Upper lobe of left lung (tissue), 6 donors: Measurements from ENCODE around the gene PKN2. TPM values are rescaled to one million over a fixed set of nuclear protein-coding genes. Genes with fewer than 3 reads are reported as not detected.
"Not testable (repeated sequence)": the region's sequence is repeated elsewhere in the genome, so short reads cannot be mapped to it uniquely, and the experiment has no call there.

Experiments used
- ATAC-seq, 2 donors: fragments of 200-7000 bp; cut with Tn5 transposase; one replicate each; pipeline ENCODE4 v1.9.1; 2022; ENCODE audit warnings: mild to moderate bottlenecking in 2 of 2, moderate library complexity in 2 of 2; ENCODE audit not compliant: low FRiP score in 2 of 2
- DNase-seq, 2 donors: peaks; one replicate each; pipeline ENCODE4 v3.0.0-alpha.2; 2019 to 2020
- H3K27ac ChIP-seq, 4 donors: fragments of 200-600 bp; sonication (generic); one replicate each; pipeline ENCODE4 v1.5.1; 2016 to 2019
- H3K27me3 ChIP-seq, 4 donors: fragments of 200-600 bp; sonication (generic); one replicate each; pipeline ENCODE4 v1.5.1; 2017 to 2019
- H3K36me3 ChIP-seq, 4 donors: fragments of 200-600 bp; sonication (generic); one replicate each; pipeline ENCODE4 v1.5.1; 2016 to 2019
- H3K4me1 ChIP-seq, 4 donors: fragments of 200-600 bp; sonication (generic); one replicate each; pipeline ENCODE4 v1.5.1; 2018 to 2019
- H3K4me3 ChIP-seq, 4 donors: fragments of 200-600 bp; sonication (generic); one replicate each; pipeline ENCODE4 v1.5.1; 2017 to 2019; ENCODE audit warnings: mild to moderate bottlenecking in 2 of 4, moderate library complexity in 1 of 4
- H3K9me3 ChIP-seq, 4 donors: fragments of 200-600 bp; sonication (generic); one replicate each; pipeline ENCODE4 v1.5.1; 2018 to 2019
- EP300 ChIP-seq, 4 donors: sonication (generic); formaldehyde crosslinking; IDR thresholded peaks; one replicate each; pipeline ENCODE4 v1.5.1; 2017; ENCODE audit warnings: antibody characterized with exemption in 4 of 4, control low read depth in 2 of 4
- POLR2A ChIP-seq, 4 donors: fragments of 450-650 bp; IDR thresholded peaks; one replicate each; pipeline ENCODE4 v1.5.1; 2016 to 2017; ENCODE audit warnings: antibody characterized with exemption in 4 of 4, mild to moderate bottlenecking in 2 of 4
- POLR2AphosphoS5 ChIP-seq, 2 donors: sonication (generic); formaldehyde crosslinking; IDR thresholded peaks; one replicate each; pipeline ENCODE4 v1.5.1; 2017; ENCODE audit warnings: antibody characterized with exemption in 2 of 2
- WGBS, 2 donors: methylation state at CpG; one replicate each; pipeline ENCODE4 v1.1.5; 2017 to 2018; 5-methylcytosine and 5-hydroxymethylcytosine counted together
- total RNA-seq, 6 donors: library from RNA; depleted of rRNA in 4 of 6; stranded (reverse); fragments of >200 nt in 4 of 6; gene quantifications; one replicate each; pipeline versions ENCODE4 v1.1.0 to v1.2.1, GENCODE V29; 2016 to 2021
- TF ChIP-seq, protein P1 (sequence below), 6 experiments: fragments of 450-650 bp in 4 of 6; fragments of 200-600 bp in 2 of 6; sonication (generic) in 2 of 6; IDR thresholded peaks; one replicate each; pipeline ENCODE4 v1.5.1; 2016 to 2019; ENCODE audit warnings: antibody characterized with exemption in 6 of 6
- donor health status: DM: no; HTN: no; CAD: no; lungs with moderate emphysema.
- donor health status: DM: no; HTN: yes; CAD: no; lungs with severe emphysema.

Gene PKN2
- total RNA-seq, 6 donors from 2014 or later, result 33.0 to 108 (median 37.6) TPM

DNA sequence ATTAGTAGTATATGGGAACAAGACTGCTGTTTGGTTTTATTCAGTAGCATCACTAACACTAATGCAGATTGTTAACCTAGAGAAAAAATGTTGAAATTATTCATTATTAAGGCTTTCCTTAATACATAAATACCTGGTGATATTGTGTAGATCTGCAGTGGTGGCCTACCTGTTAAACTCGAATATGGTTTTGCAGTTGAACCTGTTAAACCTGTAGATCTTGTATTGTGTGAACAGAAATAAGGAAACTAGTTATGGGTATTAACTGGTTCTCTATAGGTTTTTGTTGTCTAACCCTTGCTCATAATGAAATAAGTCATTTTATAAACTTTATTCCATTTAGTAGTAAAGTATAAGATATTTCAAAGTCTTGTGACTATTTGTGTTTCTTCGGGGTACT lies 23.9 kb downstream of the PKN2 start:
- Histone ChIP-seq H3K27ac (no peak overlapping the region), H3K4me1 (peaks cover 0 to 2% (median 0%) of the 10 kb centered on the region in 4 donors), H3K9me3 (no peaks in the 10 kb centered on the region), H3K36me3 (peaks cover 0 to 3% (median 0%) of the 10 kb centered on the region in 4 donors), H3K4me3 (no peak overlapping the region), H3K27me3 (no peaks in the 10 kb centered on the region)
- WGBS, 2 donors, result 78 to 79% methylated on average over 2 of the region's 2 CpGs
- DNase-seq, result no peak
- ATAC-seq, result no peak
- TF ChIP-seq POLR2A (IDR thresholded peaks at IDR 0.05), result no peak
- TF ChIP-seq, protein P1, sequence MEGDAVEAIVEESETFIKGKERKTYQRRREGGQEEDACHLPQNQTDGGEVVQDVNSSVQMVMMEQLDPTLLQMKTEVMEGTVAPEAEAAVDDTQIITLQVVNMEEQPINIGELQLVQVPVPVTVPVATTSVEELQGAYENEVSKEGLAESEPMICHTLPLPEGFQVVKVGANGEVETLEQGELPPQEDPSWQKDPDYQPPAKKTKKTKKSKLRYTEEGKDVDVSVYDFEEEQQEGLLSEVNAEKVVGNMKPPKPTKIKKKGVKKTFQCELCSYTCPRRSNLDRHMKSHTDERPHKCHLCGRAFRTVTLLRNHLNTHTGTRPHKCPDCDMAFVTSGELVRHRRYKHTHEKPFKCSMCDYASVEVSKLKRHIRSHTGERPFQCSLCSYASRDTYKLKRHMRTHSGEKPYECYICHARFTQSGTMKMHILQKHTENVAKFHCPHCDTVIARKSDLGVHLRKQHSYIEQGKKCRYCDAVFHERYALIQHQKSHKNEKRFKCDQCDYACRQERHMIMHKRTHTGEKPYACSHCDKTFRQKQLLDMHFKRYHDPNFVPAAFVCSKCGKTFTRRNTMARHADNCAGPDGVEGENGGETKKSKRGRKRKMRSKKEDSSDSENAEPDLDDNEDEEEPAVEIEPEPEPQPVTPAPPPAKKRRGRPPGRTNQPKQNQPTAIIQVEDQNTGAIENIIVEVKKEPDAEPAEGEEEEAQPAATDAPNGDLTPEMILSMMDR (IDR thresholded peaks at IDR 0.05), result no peak
- TF ChIP-seq POLR2AphosphoS5 (IDR thresholded peaks at IDR 0.05), result no peak
- no peak for TF ChIP-seq EP300 (IDR thresholded peaks at IDR 0.05)

DNA sequence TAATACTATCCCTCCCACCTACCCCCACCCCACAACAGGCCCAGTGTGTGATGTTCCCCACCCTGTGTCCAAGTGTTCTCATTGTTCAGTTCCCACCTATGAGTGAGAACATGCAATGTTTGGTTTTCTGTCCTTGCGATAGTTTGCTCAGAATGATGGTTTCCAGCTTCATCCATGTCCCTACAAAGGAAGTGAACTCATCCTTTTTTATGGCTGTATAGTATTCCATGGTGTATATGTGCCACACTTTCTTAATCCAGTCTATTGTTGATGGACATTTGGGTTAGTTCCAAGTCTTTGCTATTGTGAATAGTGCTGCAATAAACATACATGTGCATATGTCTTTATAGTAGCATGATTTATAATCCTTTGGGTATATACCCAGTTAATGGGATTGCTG lies 28.8 kb downstream of the PKN2 start:
- not testable (repeated sequence) for H3K27me3 ChIP-seq, ATAC-seq, H3K4me3 ChIP-seq, DNase-seq, H3K9me3 ChIP-seq, H3K4me1 ChIP-seq, H3K36me3 ChIP-seq, H3K27ac ChIP-seq
- WGBS, 2 donors, result 90 to 100% methylated on average over 1 of the region's 1 CpG

- not testable (repeated sequence) for H3K4me3 ChIP-seq, ATAC-seq
- whole genome bisulfite sequencing, 2 donors, result 94 to 98% methylated on average over 2 of the region's 2 CpGs
These were observed 32.5 kb downstream of the PKN2 start for GRCh38 chr1:88716571-88716970.

GRCh38 chr1:88722492-88722891 lies 38.4 kb downstream of the PKN2 start:
- no peak for ATAC-seq
- peaks cover 0 to 5% (median 3%) of the 10 kb centered on the region in 4 donors for H3K4me1 ChIP-seq
- H3K27ac ChIP-seq, result no peak overlapping the region
- DNase-seq, result no peak
- 87 to 93% methylated on average over 5 of the region's 5 CpGs for WGBS, 2 donors
- TF ChIP-seq EP300 (IDR thresholded peaks at IDR 0.05), result no peak
- TF ChIP-seq POLR2A (IDR thresholded peaks at IDR 0.05), result no peak
- TF ChIP-seq, protein P1 (IDR thresholded peaks at IDR 0.05), result no peak
- TF ChIP-seq POLR2AphosphoS5 (IDR thresholded peaks at IDR 0.05), result no peak
- H3K27me3 ChIP-seq, result no peaks in the 10 kb centered on the region
- H3K36me3 ChIP-seq, result no peaks in the 10 kb centered on the region
- H3K9me3 ChIP-seq, result no peaks in the 10 kb centered on the region
- no peak overlapping the region for H3K4me3 ChIP-seq

More at GRCh38 chr1:88716571-88716970, 32.5 kb downstream of the PKN2 start:
- H3K4me1 ChIP-seq, DNase-seq, H3K9me3 ChIP-seq, H3K27me3 ChIP-seq, H3K36me3 ChIP-seq, H3K27ac ChIP-seq: not testable (repeated sequence)

DNA sequence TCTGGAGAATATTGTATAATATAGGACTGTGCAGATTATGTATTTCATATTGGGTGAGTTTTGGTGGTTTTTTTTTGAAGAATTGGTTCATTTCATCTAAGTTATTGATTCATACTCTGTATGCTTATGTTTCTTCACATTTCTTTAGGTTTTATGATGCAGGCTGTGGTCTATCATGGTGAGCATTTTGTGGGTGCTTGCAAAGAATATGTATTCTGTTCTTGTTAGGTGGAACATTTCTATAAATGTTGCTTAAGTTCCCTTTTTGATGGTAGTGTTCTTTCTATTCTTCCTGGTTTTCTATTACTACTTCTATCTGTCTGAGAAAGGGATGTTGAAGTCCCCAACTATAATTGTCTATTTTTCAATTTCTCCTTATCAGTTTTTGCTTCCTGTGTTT lies 42.6 kb downstream of the PKN2 start:
- TF ChIP-seq, protein P1 (IDR thresholded peaks at IDR 0.05), result no peak
- TF ChIP-seq POLR2AphosphoS5 (IDR thresholded peaks at IDR 0.05) (no peak), POLR2A (IDR thresholded peaks at IDR 0.05) (no peak), EP300 (IDR thresholded peaks at IDR 0.05) (no peak)
- ATAC-seq, result no peak
- Histone ChIP-seq H3K27ac (no peak overlapping the region), H3K9me3 (no peaks in the 10 kb centered on the region), H3K36me3 (peaks cover 0 to 6% (median 0%) of the 10 kb centered on the region in 4 donors), H3K4me3 (no peak overlapping the region), H3K4me1 (peaks cover 8 to 27% (median 15%) of the 10 kb centered on the region in 4 donors), H3K27me3 (no peaks in the 10 kb centered on the region)
- DNase-seq, result no peak

DNA sequence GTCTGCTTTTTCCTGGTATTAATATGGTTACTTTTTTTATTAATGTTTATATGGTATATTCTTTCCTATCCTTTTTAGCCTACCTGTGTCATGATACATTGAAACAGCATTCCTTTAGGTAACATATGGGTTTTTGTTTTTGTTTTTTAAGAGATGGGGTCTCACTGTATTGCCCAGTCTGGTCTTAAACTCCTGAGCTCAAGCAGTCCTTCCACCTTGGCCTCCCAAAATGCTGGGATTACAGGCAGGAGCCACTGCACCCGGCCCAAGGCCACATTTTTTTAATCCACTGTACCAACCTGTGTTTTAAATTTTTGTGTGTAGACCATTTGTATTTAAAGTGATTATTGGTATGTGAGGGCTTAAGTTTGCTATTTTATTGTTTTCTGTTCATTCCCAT lies 43.1 kb downstream of the PKN2 start:
- WGBS, 2 donors, result 88 to 91% methylated on average over 1 of the region's 1 CpG

More for the DNA sequence above, 43.1 kb downstream of the PKN2 start:
- no peak overlapping the region for H3K4me3 ChIP-seq
- ATAC-seq (no peak), DNase-seq (no peak)
- H3K4me1 ChIP-seq, result peaks cover 8 to 33% (median 18%) of the 10 kb centered on the region in 4 donors
- H3K27ac ChIP-seq, result no peak overlapping the region
- no peaks in the 10 kb centered on the region for H3K27me3 ChIP-seq
- peaks cover 0 to 6% (median 0%) of the 10 kb centered on the region in 4 donors for H3K36me3 ChIP-seq
- no peak for TF ChIP-seq POLR2AphosphoS5 (IDR thresholded peaks at IDR 0.05)
- H3K9me3 ChIP-seq, result no peaks in the 10 kb centered on the region
